HepG2 (cell line): ENCODE measurements around the gene FAM120B. TPM values are rescaled to one million over a fixed set of nuclear protein-coding genes. Genes with fewer than 3 reads are reported as not detected.

Experiments used
- CBX1 ChIP-seq: IDR thresholded peaks from one replicate; pipeline ENCODE4 v1.6.1; 2016; ENCODE audit warnings: antibody characterized with exemption, low read depth
- GATAD2A ChIP-seq: IDR thresholded peaks from 2 replicates; pipeline ENCODE4 v1.6.1; 2016
- HOXA9 ChIP-seq: sonication (generic); formaldehyde crosslinking; IDR thresholded peaks from 2 replicates; pipeline ENCODE4 v1.8.1; 2022; ENCODE audit warnings: missing genetic modification reagents, mild to moderate bottlenecking, moderate library complexity, borderline replicate concordance
- JUNB ChIP-seq: sonication (generic); formaldehyde crosslinking; IDR thresholded peaks from 2 replicates; pipeline ENCODE4 v1.8.0; 2022; ENCODE audit warnings: missing genetic modification reagents, mild to moderate bottlenecking, borderline replicate concordance
- KLF6 ChIP-seq: IDR thresholded peaks from 2 replicates; pipeline ENCODE4 v1.8.0; 2016; ENCODE audit warnings: missing biosample characterization, missing genetic modification reagents
- KLF9 ChIP-seq: IDR thresholded peaks from 2 replicates; pipeline ENCODE4 v1.6.1; 2016; ENCODE audit warnings: low read depth
- MBNL3 ChIP-seq: fragments of 250-450 bp; sonication (Bioruptor Pico); conservative IDR thresholded peaks from 2 replicates; pipeline ENCODE4 v1.8.0; 2022; ENCODE audit warnings: mild to moderate bottlenecking, inconsistent platforms
- MED8 ChIP-seq: sonication (generic); formaldehyde crosslinking; IDR thresholded peaks from 2 replicates; pipeline ENCODE4 v1.8.1; 2023; ENCODE audit warnings: mild to moderate bottlenecking, missing genetic modification reagents; ENCODE audit not compliant: insufficient replicate concordance
- MTERF4 ChIP-seq: sonication (generic); formaldehyde crosslinking; IDR thresholded peaks from 2 replicates; pipeline ENCODE4 v1.8.0; 2023; ENCODE audit warnings: mild to moderate bottlenecking, missing genetic modification reagents
- NFYC ChIP-seq: IDR thresholded peaks from 2 replicates; pipeline ENCODE4 v1.6.1; 2016; ENCODE audit warnings: missing genetic modification reagents, missing compliant biosample characterization
- NR3C1 ChIP-seq: sonication (generic); formaldehyde crosslinking; IDR thresholded peaks from 2 replicates; pipeline ENCODE4 v1.4.0; 2020; ENCODE audit warnings: missing genetic modification reagents
- PHF20 ChIP-seq: sonication (generic); formaldehyde crosslinking; IDR thresholded peaks from 2 replicates; pipeline ENCODE4 v1.5.0; 2020; ENCODE audit warnings: mild to moderate bottlenecking, missing genetic modification reagents
- RELA ChIP-seq: sonication (generic); formaldehyde crosslinking; IDR thresholded peaks from 2 replicates; pipeline ENCODE4 v1.4.0; 2020; ENCODE audit warnings: missing genetic modification reagents
- SOX5 ChIP-seq: IDR thresholded peaks from 2 replicates; pipeline ENCODE4 v1.6.1; 2016; ENCODE audit warnings: borderline replicate concordance
- SRSF1 ChIP-seq: fragments of 200-400 bp; formaldehyde crosslinking; optimal IDR thresholded peaks from 2 replicates; pipeline ENCODE3; 2017; ENCODE audit warnings: mild to moderate bottlenecking, low read depth, low read length, moderate library complexity
- SYNCRIP ChIP-seq: fragments of 200-400 bp; formaldehyde crosslinking; IDR thresholded peaks from 2 replicates; pipeline ENCODE4 v1.6.1; 2018; ENCODE audit warnings: mild to moderate bottlenecking, low read depth, low read length; ENCODE audit not compliant: insufficient read depth
- ZNF121 ChIP-seq: sonication (generic); formaldehyde crosslinking; IDR thresholded peaks from 2 replicates; pipeline ENCODE4 v1.5.0; 2020; ENCODE audit warnings: mild to moderate bottlenecking, missing genetic modification reagents
- ZNF251 ChIP-seq: sonication (generic); formaldehyde crosslinking; IDR thresholded peaks from 2 replicates; pipeline ENCODE4 v1.9.0; 2021; ENCODE audit warnings: mild to moderate bottlenecking, missing genetic modification reagents
- ZNF296 ChIP-seq: sonication (generic); formaldehyde crosslinking; conservative IDR thresholded peaks from 2 replicates; pipeline ENCODE4 v1.5.0; 2020; ENCODE audit warnings: mild to moderate bottlenecking, missing genetic modification reagents
- ZNF557 ChIP-seq: sonication (generic); formaldehyde crosslinking; IDR thresholded peaks from 2 replicates; pipeline ENCODE4 v1.4.0; 2020; ENCODE audit warnings: missing genetic modification reagents
- ZNF598 ChIP-seq: sonication (generic); formaldehyde crosslinking; IDR thresholded peaks from 2 replicates; pipeline ENCODE4 v1.5.1; 2020; ENCODE audit warnings: mild to moderate bottlenecking, missing genetic modification reagents, borderline replicate concordance
- ZNF709 ChIP-seq: sonication (generic); formaldehyde crosslinking; IDR thresholded peaks from 2 replicates; pipeline ENCODE4 v1.5.0; 2020; ENCODE audit warnings: mild to moderate bottlenecking, missing genetic modification reagents
- ZNF800 ChIP-seq: sonication (generic); formaldehyde crosslinking; IDR thresholded peaks from 2 replicates; pipeline ENCODE4 v1.4.0; 2020; ENCODE audit warnings: missing genetic modification reagents
- ZNF878 ChIP-seq: sonication (generic); formaldehyde crosslinking; IDR thresholded peaks from 2 replicates; pipeline ENCODE4 v1.8.1; 2023; ENCODE audit warnings: mild to moderate bottlenecking, missing genetic modification reagents, moderate library complexity
- polyA plus RNA-seq, 8 experiments: library from polyadenylated mRNA; depleted of rRNA in 3 of 8; stranded (reverse) in 7 of 8; unstranded in 1 of 8; fragments of >200 nt; fragmentation: Illumina TruSeq in 4 of 8; extraction: Trizol in 4 of 8; gene quantifications; 2 replicates each; pipeline versions ENCODE4 v1.2.1 to v1.2.3, GENCODE V29; 2011 to 2016; ENCODE audit warnings: low read depth in 4 of 8, missing spikeins in 1 of 8, mixed read lengths in 1 of 8; ENCODE audit not compliant: insufficient read depth in 1 of 8
- total RNA-seq, 5 experiments: library from RNA; depleted of rRNA; stranded (reverse); fragments of >200 nt; fragmentation: Illumina TruSeq; extraction: Trizol; gene quantifications; 2 replicates each; pipeline ENCODE4 v1.2.3, GENCODE V29; 2016; ENCODE audit warnings: low read depth in 1 of 5
- TF ChIP-seq, protein P1 (sequence below): sonication (generic); formaldehyde crosslinking; IDR thresholded peaks from 2 replicates; pipeline ENCODE4 v1.4.0; 2020; ENCODE audit warnings: mild to moderate bottlenecking, missing genetic modification reagents
- TF ChIP-seq, protein P2 (sequence below): sonication (generic); formaldehyde crosslinking; IDR thresholded peaks from 2 replicates; pipeline ENCODE4 v1.4.0; 2020; ENCODE audit warnings: missing genetic modification reagents, borderline replicate concordance

The FAM120B gene
- total and polyA plus RNA-seq, 2 of the 13 experiments (the other 11 are each of a cell fraction or from before 2014, with no cell fraction given) = 9.2 to 10.7 TPM

GRCh38 chr6:170306324-170307079, at the start of gene FAM120B (continued):
- TF ChIP-seq CBX1 (no peak), SOX5 (CRISPR knock-in tag) (peak; percentile 53; the same call in 1 of the 2 replicates), ZNF878 (no peak; the same call in 1 of the 2 replicates), MBNL3 (CRISPR knock-in tag) (no peak), ZNF557 (CRISPR knock-in tag) (no peak), HOXA9 (CRISPR knock-in tag) (peak; percentile 16; the same call in 1 of the 2 replicates), SRSF1 (peak; percentile 53), PHF20 (CRISPR knock-in tag) (peak; percentile 99), ZNF800 (peak; percentile 86), ZNF709 (peak; percentile 91), RELA (CRISPR knock-in tag) (peak; percentile 77; the same call in 1 of the 2 replicates), ZNF598 (CRISPR knock-in tag) (peak; percentile 86; the same call in 1 of the 2 replicates), ZNF296 (no peak), ZNF251 (CRISPR knock-in tag) (peak; percentile 79; the same call in 1 of the 2 replicates), JUNB (CRISPR knock-in tag) (0 out of 2 replicates have a peak, but pooled peaks have one; percentile 48), KLF6 (CRISPR knock-in tag) (peak; percentile 88), KLF9 (CRISPR knock-in tag) (0 out of 2 replicates have a peak, but pooled peaks have one; percentile 27), ZNF121 (CRISPR knock-in tag) (no peak), MTERF4 (peak; percentile 87; the same call in 1 of the 2 replicates), SYNCRIP (no peak), NFYC (CRISPR knock-in tag) (peak; percentile 59), NR3C1 (CRISPR knock-in tag) (no peak), GATAD2A (CRISPR knock-in tag) (peak; percentile 60), MED8 (CRISPR knock-in tag) (peak; percentile 60)
- TF ChIP-seq, protein P1, sequence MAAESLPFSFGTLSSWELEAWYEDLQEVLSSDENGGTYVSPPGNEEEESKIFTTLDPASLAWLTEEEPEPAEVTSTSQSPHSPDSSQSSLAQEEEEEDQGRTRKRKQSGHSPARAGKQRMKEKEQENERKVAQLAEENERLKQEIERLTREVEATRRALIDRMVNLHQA (CRISPR knock-in tag) = no peak
- TF ChIP-seq, protein P2, sequence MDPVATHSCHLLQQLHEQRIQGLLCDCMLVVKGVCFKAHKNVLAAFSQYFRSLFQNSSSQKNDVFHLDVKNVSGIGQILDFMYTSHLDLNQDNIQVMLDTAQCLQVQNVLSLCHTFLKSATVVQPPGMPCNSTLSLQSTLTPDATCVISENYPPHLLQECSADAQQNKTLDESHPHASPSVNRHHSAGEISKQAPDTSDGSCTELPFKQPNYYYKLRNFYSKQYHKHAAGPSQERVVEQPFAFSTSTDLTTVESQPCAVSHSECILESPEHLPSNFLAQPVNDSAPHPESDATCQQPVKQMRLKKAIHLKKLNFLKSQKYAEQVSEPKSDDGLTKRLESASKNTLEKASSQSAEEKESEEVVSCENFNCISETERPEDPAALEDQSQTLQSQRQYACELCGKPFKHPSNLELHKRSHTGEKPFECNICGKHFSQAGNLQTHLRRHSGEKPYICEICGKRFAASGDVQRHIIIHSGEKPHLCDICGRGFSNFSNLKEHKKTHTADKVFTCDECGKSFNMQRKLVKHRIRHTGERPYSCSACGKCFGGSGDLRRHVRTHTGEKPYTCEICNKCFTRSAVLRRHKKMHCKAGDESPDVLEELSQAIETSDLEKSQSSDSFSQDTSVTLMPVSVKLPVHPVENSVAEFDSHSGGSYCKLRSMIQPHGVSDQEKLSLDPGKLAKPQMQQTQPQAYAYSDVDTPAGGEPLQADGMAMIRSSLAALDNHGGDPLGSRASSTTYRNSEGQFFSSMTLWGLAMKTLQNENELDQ = no peak; the same call in 1 of the 2 replicates
